HCT116 (cell line): ENCODE measurements around the gene PIGM. TPM values are rescaled to one million over a fixed set of nuclear protein-coding genes. Genes with fewer than 3 reads are reported as not detected.

ENCODE experiments used
- ATAC-seq: fragments of 200-7000 bp; cut with Tn5 transposase; 2 replicates; pipeline ENCODE4 v1.9.1; 2020; ENCODE audit warnings: mild to moderate bottlenecking, moderate library complexity
- BruUV-seq: library from RNA; stranded (reverse); fragments of 400-500 nt; replicated peaks from 2 replicates; lab custom pipeline; 2021; lab: Mats Ljungman, UMichigan
- CTCF ChIA-PET: fragments of 300-600 bp; sonication (Branson Sonifier 250); formaldehyde crosslinking; loops from one replicate; lab custom pipeline; 2021; ENCODE audit warnings: antibody characterized with exemption; lab: Charles Lee
- POLR2A ChIA-PET: fragments of 300-600, 350-600 bp; sonication (Branson Sonifier 250); formaldehyde crosslinking; loops from one replicate; lab custom pipeline; 2021; ENCODE audit warnings: antibody characterized with exemption; lab: Charles Lee
- RAD21 ChIA-PET, 2 experiments: fragments of 300-600 bp; sonication (Branson Sonifier 250); formaldehyde crosslinking; loops; one replicate each; lab custom pipeline; 2023; ENCODE audit warnings: low total read pairs in 2 of 2; ENCODE audit not compliant: uncharacterized antibody in 2 of 2, unreplicated experiment in 2 of 2, low non-redundant PET in 1 of 2; lab: Charles Lee
- DNase-seq: peaks from one replicate; pipeline ENCODE4 v3.0.0-alpha.2; 2010; ENCODE audit warnings: low read depth, low spot score
- H2AFZ ChIP-seq: fragments of 200-600 bp; shearing (Covaris generic), sonication (generic); 2 replicates; pipeline ENCODE4 v1.6.1; 2017; ENCODE audit warnings: low read depth, mixed run types, mixed read lengths, antibody characterized with exemption, low read length; ENCODE audit not compliant: poor library complexity, severe bottlenecking
- H3K27ac ChIP-seq: 2 replicates; pipeline ENCODE4 v1.5.1; 2012; ENCODE audit warnings: low read depth, low read length
- H3K27me3 ChIP-seq: fragments of 200-600 bp; sonication (generic); 2 replicates; pipeline ENCODE4 v1.6.1; 2016; ENCODE audit warnings: mixed run types, low read length, mixed read lengths; ENCODE audit not compliant: insufficient read depth
- H3K36me3 ChIP-seq, 2 experiments: fragments of 200-500 bp in 1 of 2; fragments of 200-600 bp in 1 of 2; sonication (Bioruptor generic) in 1 of 2; sonication (generic) in 1 of 2; 2 replicates each; pipeline versions ENCODE4 v1.5.1 to v1.6.1; 2014 to 2016; ENCODE audit warnings: low read length in 2 of 2, inconsistent platforms in 1 of 2, mixed read lengths in 1 of 2, mixed run types in 1 of 2; ENCODE audit not compliant: insufficient read depth in 2 of 2, control insufficient read depth in 1 of 2
- H3K4me1 ChIP-seq, 2 experiments: fragments of 200-600 bp in 1 of 2; sonication (generic) in 1 of 2; 2 replicates each; pipeline versions ENCODE4 v1.5.1 to v1.6.1; 2012 to 2017; ENCODE audit warnings: low read length in 2 of 2, inconsistent platforms in 1 of 2, mild to moderate bottlenecking in 1 of 2, mixed read lengths in 1 of 2, mixed run types in 1 of 2, moderate library complexity in 1 of 2; ENCODE audit not compliant: insufficient read depth in 2 of 2, control insufficient read depth in 1 of 2
- H3K4me2 ChIP-seq: fragments of 200-600 bp; sonication (generic); 2 replicates; pipeline ENCODE4 v1.6.1; 2017; ENCODE audit warnings: mixed run types, low read length, mixed read lengths
- H3K4me3 ChIP-seq, 2 experiments: fragments of 200-600 bp in 1 of 2; sonication (generic) in 1 of 2; replicated peaks in 1 of 2; 2 replicates each; pipeline ENCODE4 v1.5.1; 2011 to 2016; ENCODE audit warnings: low read length in 2 of 2, control low read depth in 1 of 2, low read depth in 1 of 2, mild to moderate bottlenecking in 1 of 2, mixed read lengths in 1 of 2, mixed run types in 1 of 2
- H3K79me2 ChIP-seq: fragments of 200-600 bp; sonication (generic); 2 replicates; pipeline ENCODE4 v1.6.1; 2017; ENCODE audit warnings: mild to moderate bottlenecking, mixed run types, low read length, moderate library complexity, mixed read lengths; ENCODE audit not compliant: insufficient read depth
- H3K9ac ChIP-seq: fragments of 200-600 bp; sonication (generic); 2 replicates; pipeline ENCODE4 v1.6.1; 2016; ENCODE audit warnings: low read length, mixed read lengths
- H3K9me2 ChIP-seq: fragments of 200-600 bp; sonication (generic), shearing (Covaris generic); 2 replicates; pipeline ENCODE4 v1.6.1; 2017; ENCODE audit warnings: mixed run types, mild to moderate bottlenecking, moderate library complexity; ENCODE audit not compliant: insufficient read depth
- H3K9me3 ChIP-seq, 2 experiments: fragments of 200-500 bp in 1 of 2; fragments of 200-600 bp in 1 of 2; sonication (Bioruptor generic) in 1 of 2; sonication (generic) in 1 of 2; 2 replicates each; pipeline ENCODE4 v1.6.1; 2014 to 2017; ENCODE audit warnings: low read length in 2 of 2, mixed read lengths in 2 of 2, inconsistent platforms in 1 of 2, low read depth in 1 of 2, mild to moderate bottlenecking in 1 of 2, mixed run types in 1 of 2, moderate library complexity in 1 of 2; ENCODE audit not compliant: control insufficient read depth in 1 of 2, insufficient read depth in 1 of 2
- H4K20me1 ChIP-seq: fragments of 200-600 bp; sonication (generic), shearing (Covaris generic); 2 replicates; pipeline ENCODE4 v1.6.1; 2017; ENCODE audit warnings: mixed run types, mild to moderate bottlenecking, moderate library complexity; ENCODE audit not compliant: insufficient read depth
- CBX3 ChIP-seq: IDR thresholded peaks from 2 replicates; pipeline ENCODE4 v1.6.1; 2012; ENCODE audit warnings: low read depth
- EZH2 ChIP-seq: fragments of 200-600 bp; sonication (generic); IDR thresholded peaks from 2 replicates; pipeline ENCODE4 v1.6.1; 2017; ENCODE audit warnings: antibody characterized with exemption, mixed run types
- EZH2phosphoT487 ChIP-seq: fragments of 200-600 bp; IDR thresholded peaks from 2 replicates; pipeline ENCODE4 v1.6.1; 2018; ENCODE audit warnings: antibody characterized with exemption, borderline replicate concordance
- RAD21 ChIP-seq: IDR thresholded peaks from 2 replicates; pipeline ENCODE4 v1.6.1; 2012; ENCODE audit warnings: low read depth, mild to moderate bottlenecking
- SP1 ChIP-seq: IDR thresholded peaks from 2 replicates; pipeline ENCODE4 v1.6.1; 2012; ENCODE audit warnings: low read depth
- ZNF274 ChIP-seq: fragments of 200-500 bp; sonication (Bioruptor generic); IDR thresholded peaks from 2 replicates; pipeline ENCODE4 v1.6.1; 2014; ENCODE audit warnings: mild to moderate bottlenecking, low read depth, low read length, inconsistent platforms
- intact Hi-C: fragments of 100-400 bp; cut with micrococcal nuclease; formaldehyde crosslinking; loops from 2 replicates; pipeline ENCODE4 v1.10.0; 2022
- total RNA-seq: library from RNA; stranded (reverse); gene quantifications from one replicate; pipeline ENCODE4 v1.2.1, GENCODE V29; 2021; ENCODE audit not compliant: unreplicated experiment
- TF ChIP-seq, protein P1 (sequence below): IDR thresholded peaks from 2 replicates; pipeline ENCODE4 v1.6.1; 2011; ENCODE audit warnings: mild to moderate bottlenecking, low read length, moderate library complexity; ENCODE audit not compliant: insufficient replicate concordance; ENCODE audit errors: extremely low read depth
- TF ChIP-seq, protein P2 (sequence below), 3 experiments: fragments of 200-600 bp in 1 of 3; sonication (generic) in 1 of 3; IDR thresholded peaks in 2 of 3; conservative IDR thresholded peaks in 1 of 3; 2 replicates each; pipeline ENCODE4 v1.5.1; 2012 to 2017; ENCODE audit warnings: low read depth in 2 of 3, low read length in 2 of 3, antibody characterized with exemption in 1 of 3, borderline replicate concordance in 1 of 3, control low read depth in 1 of 3, mild to moderate bottlenecking in 1 of 3, mixed read lengths in 1 of 3, mixed run types in 1 of 3, moderate library complexity in 1 of 3; ENCODE audit not compliant: insufficient read depth in 1 of 3

Gene PIGM
- total RNA-seq, 1 experiment from 2014 or later = 4.1 TPM

GRCh38 chr1:159982280-159982679 is 49.5 kb downstream of the PIGM start:
- ChIA-PET POLR2A (no interaction called here), RAD21 (no interaction called here), CTCF (no interaction called here)
- Histone ChIP-seq H3K9me3 (no peaks in the 10 kb centered on the region), H3K27me3 (peaks cover 39% of the 10 kb centered on the region), H3K9me2 (no peaks in the 10 kb centered on the region), H2AFZ (no peak overlapping the region), H3K27ac (no peak overlapping the region), H4K20me1 (no peaks in the 10 kb centered on the region), H3K36me3 (no peaks in the 10 kb centered on the region), H3K4me2 (no peak overlapping the region), H3K4me1 (no peaks in the 10 kb centered on the region), H3K79me2 (no peaks in the 10 kb centered on the region), H3K4me3 (no peak overlapping the region), H3K9ac (no peak overlapping the region)
- intact Hi-C loops = no loop called here
- TF ChIP-seq, protein P1, sequence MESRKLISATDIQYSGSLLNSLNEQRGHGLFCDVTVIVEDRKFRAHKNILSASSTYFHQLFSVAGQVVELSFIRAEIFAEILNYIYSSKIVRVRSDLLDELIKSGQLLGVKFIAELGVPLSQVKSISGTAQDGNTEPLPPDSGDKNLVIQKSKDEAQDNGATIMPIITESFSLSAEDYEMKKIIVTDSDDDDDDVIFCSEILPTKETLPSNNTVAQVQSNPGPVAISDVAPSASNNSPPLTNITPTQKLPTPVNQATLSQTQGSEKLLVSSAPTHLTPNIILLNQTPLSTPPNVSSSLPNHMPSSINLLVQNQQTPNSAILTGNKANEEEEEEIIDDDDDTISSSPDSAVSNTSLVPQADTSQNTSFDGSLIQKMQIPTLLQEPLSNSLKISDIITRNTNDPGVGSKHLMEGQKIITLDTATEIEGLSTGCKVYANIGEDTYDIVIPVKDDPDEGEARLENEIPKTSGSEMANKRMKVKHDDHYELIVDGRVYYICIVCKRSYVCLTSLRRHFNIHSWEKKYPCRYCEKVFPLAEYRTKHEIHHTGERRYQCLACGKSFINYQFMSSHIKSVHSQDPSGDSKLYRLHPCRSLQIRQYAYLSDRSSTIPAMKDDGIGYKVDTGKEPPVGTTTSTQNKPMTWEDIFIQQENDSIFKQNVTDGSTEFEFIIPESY = no peak
- TF ChIP-seq, protein P2, sequence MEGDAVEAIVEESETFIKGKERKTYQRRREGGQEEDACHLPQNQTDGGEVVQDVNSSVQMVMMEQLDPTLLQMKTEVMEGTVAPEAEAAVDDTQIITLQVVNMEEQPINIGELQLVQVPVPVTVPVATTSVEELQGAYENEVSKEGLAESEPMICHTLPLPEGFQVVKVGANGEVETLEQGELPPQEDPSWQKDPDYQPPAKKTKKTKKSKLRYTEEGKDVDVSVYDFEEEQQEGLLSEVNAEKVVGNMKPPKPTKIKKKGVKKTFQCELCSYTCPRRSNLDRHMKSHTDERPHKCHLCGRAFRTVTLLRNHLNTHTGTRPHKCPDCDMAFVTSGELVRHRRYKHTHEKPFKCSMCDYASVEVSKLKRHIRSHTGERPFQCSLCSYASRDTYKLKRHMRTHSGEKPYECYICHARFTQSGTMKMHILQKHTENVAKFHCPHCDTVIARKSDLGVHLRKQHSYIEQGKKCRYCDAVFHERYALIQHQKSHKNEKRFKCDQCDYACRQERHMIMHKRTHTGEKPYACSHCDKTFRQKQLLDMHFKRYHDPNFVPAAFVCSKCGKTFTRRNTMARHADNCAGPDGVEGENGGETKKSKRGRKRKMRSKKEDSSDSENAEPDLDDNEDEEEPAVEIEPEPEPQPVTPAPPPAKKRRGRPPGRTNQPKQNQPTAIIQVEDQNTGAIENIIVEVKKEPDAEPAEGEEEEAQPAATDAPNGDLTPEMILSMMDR (IDR thresholded peaks at IDR 0.05 in 2 of 3, conservative IDR thresholded peaks at IDR 0.05 in 1 of 3; ENCODE audit: borderline replicate concordance in 1 of 3, insufficient read depth in 1 of 3, low read depth in 2 of 3, low read length in 2 of 3) = no peak
- TF ChIP-seq EZH2 (no peak), SP1 (no peak), EZH2phosphoT487 (no peak), CBX3 (no peak), RAD21 (no peak), ZNF274 (no peak)
- no peak for ATAC-seq
- BruUV-seq = no TSS peak
- no peak for DNase-seq
